Right renal cortex interstitium (tissue), 3 donors: ENCODE results near the gene MYOCD. TPM values are rescaled to one million over a fixed set of nuclear protein-coding genes. Genes with fewer than 3 reads are reported as not detected.

Source experiments
- DNase-seq, 3 donors: peaks; one replicate each; pipeline ENCODE4 v3.0.0-alpha.2; 2013; ENCODE audit warnings: low read depth in 3 of 3, low spot score in 2 of 3
- polyA plus RNA-seq, 3 donors: library from polyadenylated mRNA; unstranded; fragments of 120-200 nt; gene quantifications; one replicate each; pipeline ENCODE4 v1.2.1, GENCODE V29; 2013; ENCODE audit not compliant: insufficient read length in 3 of 3

MYOCD gene
- polyA plus RNA-seq, 3 donors: 3.8 to 5.8 (median 4.0) TPM

GRCh38 chr17:12693640-12694039 lies 27.9 kb downstream of the MYOCD start:
- no peak for DNase-seq

- no peak for DNase-seq
These were observed 40.4 kb downstream of the MYOCD start for GRCh38 chr17:12706070-12706469.

- DNase-seq: no peak
These were observed 43.4 kb downstream of the MYOCD start for GRCh38 chr17:12709063-12709462.

- DNase-seq: no peak
These were observed 46.7 kb downstream of the MYOCD start for GRCh38 chr17:12712415-12712814.

- no peak for DNase-seq
These were observed 47.3 kb downstream of the MYOCD start for GRCh38 chr17:12712941-12713340.

GRCh38 chr17:12719948-12720347 lies 54.3 kb downstream of the MYOCD start:
- DNase-seq: no peak

GRCh38 chr17:12721581-12721980 lies 55.9 kb downstream of the MYOCD start:
- DNase-seq: no peak

GRCh38 chr17:12722282-12722681 lies 56.6 kb downstream of the MYOCD start:
- no peak for DNase-seq

- DNase-seq: no peak
These were observed 60.4 kb downstream of the MYOCD start for GRCh38 chr17:12726131-12726530.

- DNase-seq: no peak
These were observed 61.5 kb downstream of the MYOCD start for GRCh38 chr17:12727076-12727760.

- DNase-seq: no peak
These were observed 62.2 kb downstream of the MYOCD start for GRCh38 chr17:12727881-12728280.

- no peak for DNase-seq
These were observed 63.4 kb downstream of the MYOCD start for GRCh38 chr17:12729086-12729485.

GRCh38 chr17:12730421-12730820 lies 64.7 kb downstream of the MYOCD start:
- no peak for DNase-seq

- no peak for DNase-seq
These were observed 65.3 kb downstream of the MYOCD start for GRCh38 chr17:12730931-12731521.

- no peak for DNase-seq
These were observed 66.1 kb downstream of the MYOCD start for GRCh38 chr17:12731839-12732238.

GRCh38 chr17:12732366-12732765 lies 66.7 kb downstream of the MYOCD start:
- no peak for DNase-seq

- no peak for DNase-seq
These were observed 69.2 kb downstream of the MYOCD start for GRCh38 chr17:12734926-12735325.

- DNase-seq: no peak
These were observed 69.8 kb downstream of the MYOCD start for GRCh38 chr17:12735517-12735916.

GRCh38 chr17:12736526-12736925 lies 70.8 kb downstream of the MYOCD start:
- no peak for DNase-seq

- no peak for DNase-seq
These were observed 72.2 kb downstream of the MYOCD start for GRCh38 chr17:12737740-12738469.

- no peak for DNase-seq
These were observed 72.9 kb downstream of the MYOCD start for GRCh38 chr17:12738624-12739023.

GRCh38 chr17:12739500-12739899 lies 73.8 kb downstream of the MYOCD start:
- DNase-seq: no peak
